ENCODE measurements around the gene HIPK1.

HIPK1 gene

DNA sequence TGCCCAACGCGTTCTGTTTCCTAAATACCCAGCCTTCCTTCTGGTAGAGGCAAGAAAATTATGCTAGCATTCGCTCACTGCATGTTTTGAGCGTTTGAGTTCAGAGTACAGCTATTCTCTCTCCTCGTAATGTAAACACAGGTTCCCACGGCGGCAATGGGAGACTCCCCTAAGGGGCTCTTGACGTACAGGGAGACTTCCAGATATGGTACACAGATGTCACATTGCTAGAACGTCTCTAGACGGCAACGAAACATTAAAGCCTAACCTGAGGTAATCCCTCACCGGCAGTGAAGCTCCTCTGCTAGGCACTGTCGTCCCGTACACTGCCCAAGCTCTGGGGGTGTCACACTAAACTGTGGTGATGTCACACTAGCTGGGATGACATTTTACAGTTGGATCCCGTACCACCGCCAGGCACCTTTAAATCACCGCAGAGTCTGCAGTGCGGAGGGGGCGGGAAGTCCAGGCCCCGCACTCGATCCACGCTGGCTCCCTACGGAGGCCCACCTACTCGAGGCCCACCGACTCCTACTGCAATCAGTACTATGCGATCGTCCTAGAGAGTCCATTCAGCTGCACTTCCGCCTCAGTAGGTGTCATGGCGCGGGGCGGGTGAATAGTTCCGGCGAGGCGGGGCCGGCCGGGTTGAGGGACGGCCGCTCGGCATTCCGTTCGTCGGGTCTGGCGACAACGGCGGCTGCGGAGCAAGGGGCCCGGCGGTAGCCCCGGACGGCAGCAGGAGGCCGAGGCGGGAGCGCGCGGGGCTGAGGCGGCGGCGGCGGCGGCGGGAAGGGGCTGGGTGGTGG, at the start of gene HIPK1:
Gene HIPK1 (plus strand): TSS at position 384 of the 809 bp plus-strand sequence.
- DNase-seq = peak; percentile 71

DNA sequence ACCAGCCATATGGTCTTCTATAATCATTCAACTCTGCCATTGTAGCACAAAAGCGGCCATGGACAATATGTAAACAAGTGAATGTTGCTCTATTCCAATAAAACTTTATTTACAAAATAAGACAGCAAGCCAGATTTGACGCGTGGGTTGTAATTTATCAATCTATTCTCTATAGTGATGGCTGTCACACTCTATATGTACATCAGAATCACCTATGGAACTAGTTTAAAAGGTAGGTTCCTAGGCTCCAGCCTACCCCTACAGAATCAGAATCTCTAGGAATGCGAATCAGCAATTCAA, 49.4 kb upstream of the HIPK1 start:
- DNase-seq = no peak

DNA sequence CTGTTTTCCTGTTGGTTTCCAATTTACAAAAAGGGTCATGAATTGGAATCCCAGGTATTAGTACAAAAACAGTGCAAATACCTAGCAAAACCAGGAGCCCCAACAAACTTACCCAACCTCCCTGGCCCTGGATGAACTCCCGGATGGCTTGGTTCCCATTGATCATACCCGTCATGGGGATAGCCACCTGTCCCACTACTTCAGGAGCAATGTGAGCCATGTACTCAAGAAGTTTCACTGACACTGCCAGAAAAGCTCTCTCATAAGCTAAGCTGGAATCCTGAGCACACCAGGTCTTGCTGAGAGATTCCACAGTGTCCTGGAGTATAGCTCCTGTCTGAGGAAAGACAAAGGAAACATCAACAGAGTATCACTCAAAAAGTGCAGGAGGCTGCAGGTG, 47.5 kb upstream of the HIPK1 start:
- DNase-seq = no peak

DNA sequence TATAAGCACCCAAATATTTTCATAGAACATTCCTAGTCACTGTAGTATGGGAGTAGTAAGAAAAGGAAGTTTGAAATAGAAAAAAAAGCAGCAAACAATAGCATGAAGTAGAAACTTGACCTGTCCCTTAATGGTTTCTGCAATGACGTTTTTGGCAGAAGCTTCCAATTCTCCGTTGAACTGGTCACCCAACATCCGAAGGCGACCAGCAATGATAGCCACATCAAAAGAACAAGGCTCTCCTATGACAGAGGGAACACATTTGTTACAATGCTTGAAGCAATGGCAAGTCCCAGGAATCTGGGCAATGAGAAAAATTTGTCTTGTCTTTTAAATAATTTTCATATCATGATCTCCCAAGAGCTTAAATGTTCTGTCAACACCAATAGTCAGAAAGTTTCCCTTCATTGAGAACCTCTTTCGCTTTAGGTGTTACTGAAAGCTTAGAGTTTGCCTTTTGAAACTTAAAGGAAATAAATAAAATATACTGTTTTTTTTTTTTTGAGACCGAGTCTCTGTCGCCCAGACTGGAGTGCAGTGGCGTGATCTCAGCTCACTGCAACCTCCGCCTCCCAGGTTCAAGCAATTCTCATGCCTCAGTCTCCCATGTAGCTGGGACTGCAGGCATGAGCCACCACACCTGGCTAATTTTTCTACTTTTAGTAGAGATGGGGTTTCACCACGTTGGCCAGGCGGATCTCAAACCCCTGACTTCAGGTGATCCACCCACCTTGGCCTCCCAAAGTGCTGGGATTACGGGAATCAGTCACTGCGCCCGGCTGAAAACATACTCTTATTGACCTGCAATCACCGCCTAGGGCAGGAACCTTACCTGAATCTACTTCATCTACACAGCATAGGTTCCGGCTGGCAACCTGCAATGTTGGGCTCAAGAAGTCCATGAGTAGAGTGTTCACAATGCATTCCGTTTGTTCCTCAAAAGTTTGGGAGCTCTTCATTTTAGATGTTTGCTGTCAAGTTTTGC, 42.4 kb upstream of the HIPK1 start:
- no peak for DNase-seq

DNA sequence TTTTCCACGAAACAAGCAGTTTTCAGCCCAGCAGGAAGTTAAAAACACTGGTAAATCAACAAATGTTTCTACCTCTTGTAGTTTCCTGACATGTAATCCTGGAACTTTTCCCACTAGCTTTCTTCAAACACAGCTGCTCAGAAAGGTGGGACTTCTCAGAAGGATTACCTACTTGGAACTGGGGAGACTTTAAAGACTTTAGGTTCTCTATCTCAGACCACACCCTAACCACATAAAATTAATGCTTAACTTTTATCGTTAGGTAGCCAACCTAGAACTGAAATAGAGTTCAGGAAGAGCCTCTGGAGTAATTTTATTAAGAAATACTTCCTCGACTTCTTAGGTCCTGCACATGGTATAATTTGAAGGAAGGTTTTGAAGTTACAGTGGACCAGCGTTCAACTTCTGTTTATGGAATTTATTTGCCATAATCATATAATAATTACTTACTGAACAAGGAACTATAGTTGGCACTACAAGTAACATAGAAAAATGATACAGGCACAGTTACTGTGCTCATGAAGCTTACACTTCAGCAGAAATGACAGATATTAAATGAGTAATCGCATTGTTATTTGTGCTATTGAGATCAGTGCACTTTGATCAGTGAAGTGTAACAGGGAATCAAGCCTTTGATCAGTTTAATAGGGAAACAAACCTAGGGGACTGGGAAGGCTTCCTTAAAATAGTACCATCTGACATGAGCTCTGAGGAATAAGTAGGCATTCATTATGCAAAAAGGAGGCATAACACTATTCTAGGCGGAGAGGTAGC, 41.5 kb upstream of the HIPK1 start, which contains the start of gene BCL2L15:
Gene BCL2L15 (minus strand): TSS at position 180 of the 774 bp plus-strand sequence. CDS start 206 bp downstream, outside the sequence.
- DNase-seq = no peak

DNA sequence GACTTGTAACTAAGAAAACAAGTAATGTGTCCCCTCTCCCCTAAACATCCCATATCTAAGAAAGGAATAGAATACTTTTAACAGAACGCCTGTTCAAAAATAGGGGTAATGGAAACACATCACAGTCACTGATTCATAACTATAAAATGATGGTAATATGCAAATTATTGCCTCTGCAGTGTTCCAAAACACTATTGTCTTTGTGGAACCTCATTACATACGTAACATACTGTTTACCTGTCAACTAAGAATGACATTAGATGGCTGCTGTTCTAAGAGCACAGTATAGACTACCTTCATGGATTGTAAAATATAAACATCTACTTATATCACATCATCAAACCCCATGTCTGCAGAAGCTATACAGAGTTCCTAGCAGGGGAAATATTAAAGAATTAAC, 38.3 kb upstream of the HIPK1 start:
- DNase-seq = no peak

DNA sequence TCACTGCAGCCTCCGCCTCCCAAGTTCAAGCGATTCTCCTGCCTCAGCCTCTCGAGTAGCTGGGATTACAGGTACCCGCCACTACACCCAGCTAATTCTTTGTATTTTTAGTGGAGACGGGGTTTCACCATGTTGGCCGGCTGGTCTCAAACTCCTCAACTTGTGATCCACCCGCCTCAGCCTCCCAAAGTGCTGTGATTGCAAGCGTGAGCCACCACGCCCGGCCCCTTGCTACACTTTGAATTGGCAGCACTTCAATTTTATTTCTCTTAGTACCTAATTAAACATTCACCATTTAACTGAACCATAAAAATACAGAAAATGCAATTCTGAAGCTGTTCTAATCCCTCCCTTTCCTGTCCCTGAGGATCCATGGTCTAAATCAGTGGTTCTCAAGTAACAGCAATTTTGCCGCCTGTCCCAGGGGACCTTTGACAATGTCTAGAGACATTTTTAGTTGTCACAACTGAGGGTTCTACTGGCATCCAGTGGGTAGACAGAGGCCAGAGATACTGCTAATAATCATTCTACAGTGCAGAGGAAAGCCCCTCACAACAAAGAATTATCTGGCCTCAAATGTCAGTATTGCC, 37.4 kb upstream of the HIPK1 start:
- DNase-seq = no peak

DNA sequence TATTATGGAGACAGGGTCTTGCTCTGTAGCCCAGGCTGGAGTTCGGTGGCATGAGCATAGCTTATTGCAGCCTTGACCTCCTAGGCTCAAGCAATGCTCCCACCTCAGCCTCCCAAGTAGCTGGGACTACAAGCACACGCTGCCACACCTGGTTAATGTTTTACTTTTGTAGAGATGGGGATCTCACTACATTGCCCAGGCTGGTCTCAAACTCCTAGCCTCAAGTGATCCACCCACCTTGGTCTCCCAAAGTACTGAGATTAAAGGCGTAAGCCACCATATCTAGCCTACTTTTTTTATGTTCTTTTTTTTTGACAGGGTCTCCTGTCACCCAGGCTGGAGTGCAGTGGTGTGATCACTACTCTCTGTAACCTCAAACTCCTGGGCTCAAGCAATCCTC, 35.9 kb upstream of the HIPK1 start:
- DNase-seq = no peak

DNA sequence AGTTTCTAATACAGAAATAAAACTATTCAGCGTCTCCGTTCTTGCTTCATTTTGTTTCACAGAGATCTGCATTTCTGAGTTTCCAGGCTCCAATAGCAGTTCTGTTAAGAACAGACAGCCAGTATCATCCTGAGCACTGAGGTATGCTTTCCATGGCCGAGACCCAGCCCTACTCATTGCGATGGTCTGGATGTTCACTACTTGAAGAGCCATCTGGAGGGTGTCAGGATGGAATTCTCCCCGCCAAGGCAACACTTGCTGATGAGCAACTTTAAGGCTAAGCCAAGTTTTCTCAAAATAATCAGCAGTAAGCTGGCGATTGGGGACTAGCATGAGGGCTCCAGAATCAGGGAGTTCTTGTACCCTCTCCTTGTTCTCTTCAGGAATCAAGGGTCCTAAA, 34.0 kb upstream of the HIPK1 start:
- DNase-seq = no peak

DNA sequence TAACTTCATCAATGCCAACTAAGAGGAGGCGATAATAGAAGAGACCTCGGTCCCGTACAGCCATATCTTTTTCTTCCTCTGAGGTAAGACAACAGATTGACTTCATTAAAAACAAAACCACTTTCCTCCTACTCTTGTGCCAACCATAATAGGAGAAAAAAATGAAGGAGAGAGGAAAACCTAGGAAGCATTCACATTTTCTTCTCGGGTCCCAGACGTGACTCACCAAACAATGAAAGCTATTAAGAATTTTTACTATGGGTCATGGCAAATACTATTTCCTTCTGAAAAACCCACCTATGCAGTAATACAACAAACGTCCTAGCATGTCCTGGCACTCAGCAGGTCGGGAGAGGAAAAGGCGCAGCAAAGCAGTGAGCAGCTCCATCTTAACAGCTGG, 33.2 kb upstream of the HIPK1 start:
- no peak for DNase-seq

DNA sequence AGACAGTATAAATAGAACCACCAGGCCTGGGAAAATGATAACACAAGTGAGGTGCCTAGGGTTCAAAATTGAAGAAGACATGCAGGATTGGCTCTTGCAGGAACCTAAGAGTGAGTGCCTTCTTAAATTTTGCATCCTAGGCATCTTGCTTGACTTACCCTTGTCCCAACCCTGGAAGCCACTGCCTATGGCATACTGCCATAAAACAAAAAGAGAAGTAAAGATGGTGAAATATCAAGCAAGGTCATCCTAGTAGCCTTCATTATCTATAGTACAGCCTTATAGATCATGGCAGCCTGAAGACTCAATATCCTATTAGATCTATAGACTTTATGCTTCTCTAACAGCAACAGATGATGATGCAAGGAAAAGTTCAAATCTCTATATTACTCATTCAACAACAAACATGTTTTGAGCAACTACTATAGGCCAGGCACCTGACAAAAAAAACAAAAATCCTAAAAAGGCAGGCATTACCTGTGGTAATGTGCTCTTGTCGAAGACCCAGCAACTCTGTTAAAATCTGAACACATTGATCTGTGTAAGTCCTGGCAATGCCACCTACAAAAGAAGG, 30.8 kb upstream of the HIPK1 start:
- no peak for DNase-seq

DNA sequence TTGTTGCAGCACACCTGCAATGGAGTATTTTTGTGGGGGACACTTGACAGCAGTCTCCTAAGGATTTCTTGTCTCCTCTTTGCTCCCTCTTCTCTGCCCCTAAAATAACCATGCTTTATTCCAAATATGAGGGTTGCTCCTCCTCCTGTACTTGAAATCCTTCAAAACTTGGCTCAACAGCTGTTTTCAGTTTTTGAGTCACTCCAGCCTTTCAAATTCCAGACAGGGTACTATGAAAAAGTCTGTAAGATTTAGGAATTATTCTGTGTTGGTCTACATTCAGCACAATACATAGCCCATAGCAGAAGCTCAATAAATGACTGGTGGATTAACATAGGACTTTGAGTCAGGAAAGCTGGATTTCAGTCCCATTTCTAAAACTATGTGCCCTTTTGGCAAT, 30.0 kb upstream of the HIPK1 start:
- DNase-seq = no peak

DNA sequence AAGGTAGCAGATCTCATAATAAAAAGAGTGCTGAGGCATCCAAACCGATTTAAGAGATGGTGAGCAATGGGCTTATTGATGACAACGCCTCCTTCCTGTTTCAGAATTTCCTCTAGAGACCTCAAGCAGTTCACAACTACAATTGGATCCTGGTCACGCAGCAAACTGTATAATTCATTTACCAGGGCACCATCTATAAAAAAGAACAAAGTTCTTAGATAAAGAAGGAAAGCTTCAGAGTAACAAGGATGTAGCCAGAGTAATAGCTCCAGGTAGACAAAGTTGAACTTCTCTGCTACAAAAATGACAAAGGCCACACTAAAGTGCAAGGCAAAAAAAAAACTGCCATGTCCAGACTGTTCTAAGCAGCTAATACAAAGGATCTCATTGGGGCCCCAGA, 27.9 kb upstream of the HIPK1 start:
- no peak for DNase-seq

DNA sequence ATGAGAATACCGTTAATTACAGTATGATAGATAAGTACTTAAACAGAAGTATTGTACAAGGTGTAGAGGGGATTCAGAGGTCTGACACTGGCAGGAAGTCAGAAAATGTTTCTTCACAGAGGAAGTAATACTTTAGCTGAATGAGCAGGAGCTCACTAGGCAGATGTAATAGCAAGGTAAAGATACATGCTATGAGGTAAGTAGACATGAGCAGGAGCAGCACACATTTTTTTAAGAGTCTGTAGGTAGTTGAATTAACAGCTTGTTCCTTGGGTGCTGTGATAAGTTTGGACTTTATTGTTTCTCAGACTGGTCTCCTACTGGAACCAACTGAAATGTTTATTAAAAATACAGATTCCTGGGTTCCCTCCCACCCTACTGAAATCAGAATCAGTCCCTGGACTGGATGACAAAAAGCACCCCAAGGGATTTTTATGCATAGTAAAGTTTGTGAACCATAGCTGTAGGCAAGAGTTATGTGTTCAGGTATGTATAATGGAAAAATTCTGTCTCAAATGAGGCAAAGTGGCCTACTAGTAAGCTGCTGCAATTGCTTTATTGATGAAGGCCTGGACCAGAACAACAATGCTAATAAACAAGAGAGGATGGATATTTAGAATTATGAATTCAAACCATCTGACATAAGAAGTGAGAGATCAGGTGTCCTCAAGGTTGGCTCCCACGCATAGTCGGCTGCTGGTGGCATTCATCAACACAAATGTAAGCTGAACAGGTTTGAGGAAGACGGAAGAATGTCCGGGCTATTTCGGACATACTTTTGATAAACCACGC, 25.4 kb upstream of the HIPK1 start:
- DNase-seq = no peak

DNA sequence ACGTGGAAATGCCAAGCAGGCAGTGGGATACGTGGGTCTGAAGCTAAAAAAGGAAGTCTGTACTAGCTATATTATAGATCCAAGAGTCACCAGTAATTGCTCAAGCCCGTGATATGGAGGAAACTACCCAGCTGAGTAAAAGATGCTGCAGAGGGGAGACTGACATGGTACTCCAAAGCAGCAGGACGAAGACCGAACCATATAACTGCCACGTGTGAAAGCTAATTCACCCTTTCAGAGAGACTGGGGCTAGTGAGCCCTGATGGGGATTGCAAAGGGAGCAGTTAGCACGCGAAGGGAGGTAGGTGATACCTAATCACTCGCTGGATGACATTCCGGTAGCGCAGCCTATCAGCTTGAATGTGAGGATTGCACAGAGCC, 24.8 kb upstream of the HIPK1 start:
- no peak for DNase-seq

DNA sequence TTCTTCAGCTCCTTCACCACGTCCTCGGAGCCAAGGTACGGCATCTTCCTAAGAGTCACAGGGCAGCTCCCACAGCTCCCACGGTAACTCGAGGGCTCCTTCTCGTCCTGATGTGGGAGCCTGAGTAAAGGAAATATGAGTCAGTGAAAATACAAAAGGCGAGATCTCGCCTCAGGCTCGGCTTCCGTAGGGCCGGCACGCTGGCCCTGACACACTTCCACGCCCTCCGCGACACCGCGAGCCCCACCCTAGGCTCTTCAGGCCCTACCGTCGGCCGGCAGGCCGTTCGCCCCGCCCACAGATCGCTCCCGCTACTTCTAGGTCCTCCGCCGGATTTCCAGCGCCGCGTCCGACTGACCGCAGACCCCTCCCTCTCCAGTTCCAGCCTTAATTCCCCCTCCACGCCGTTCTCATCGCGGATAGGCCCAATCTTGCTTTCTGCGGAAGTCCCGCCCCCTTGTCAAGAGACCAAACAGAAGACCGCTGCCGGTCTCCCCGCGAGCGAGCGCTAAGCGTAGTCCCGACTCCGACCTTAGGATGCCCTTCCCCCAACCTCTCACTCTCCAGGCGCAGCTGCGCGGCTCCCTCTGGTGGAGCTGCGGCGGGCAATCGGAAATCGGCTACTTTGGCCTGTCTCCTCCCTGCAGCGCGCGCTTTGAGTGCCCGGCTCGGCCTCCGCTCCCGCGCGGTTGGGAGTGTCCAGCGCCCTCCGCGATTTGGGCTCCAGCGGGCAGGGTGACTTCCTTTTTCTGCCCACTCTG, 24.3 kb upstream of the HIPK1 start, which contains the start of the genes AP4B1 and DCLRE1B:
Gene AP4B1 (minus strand): TSS at position 126 of the 761 bp plus-strand sequence. CDS start 82 bp downstream, at position 44.
Gene DCLRE1B (plus strand): TSS at position 653 of the 761 bp plus-strand sequence. CDS start 261 bp downstream, outside the sequence.
- peak; percentile 98 for DNase-seq

DNA sequence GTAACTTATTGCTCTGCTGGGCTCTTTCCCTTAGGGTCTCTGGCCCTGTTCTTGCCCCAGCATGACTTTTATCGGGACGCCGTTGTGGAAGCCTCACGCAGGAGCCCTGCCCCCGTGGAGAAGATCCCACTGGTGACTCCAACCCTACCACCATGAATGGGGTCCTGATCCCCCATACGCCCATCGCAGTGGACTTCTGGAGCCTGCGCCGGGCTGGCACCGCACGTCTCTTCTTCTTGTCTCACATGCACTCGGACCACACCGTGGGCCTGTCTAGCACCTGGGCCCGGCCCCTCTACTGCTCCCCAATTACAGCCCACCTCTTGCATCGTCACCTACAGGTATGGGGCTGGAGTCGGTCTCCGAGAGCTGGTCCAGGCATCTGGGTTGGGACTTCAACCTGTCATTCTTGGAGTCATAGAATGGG, 23.7 kb upstream of the HIPK1 start:
- DNase-seq = no peak

DNA sequence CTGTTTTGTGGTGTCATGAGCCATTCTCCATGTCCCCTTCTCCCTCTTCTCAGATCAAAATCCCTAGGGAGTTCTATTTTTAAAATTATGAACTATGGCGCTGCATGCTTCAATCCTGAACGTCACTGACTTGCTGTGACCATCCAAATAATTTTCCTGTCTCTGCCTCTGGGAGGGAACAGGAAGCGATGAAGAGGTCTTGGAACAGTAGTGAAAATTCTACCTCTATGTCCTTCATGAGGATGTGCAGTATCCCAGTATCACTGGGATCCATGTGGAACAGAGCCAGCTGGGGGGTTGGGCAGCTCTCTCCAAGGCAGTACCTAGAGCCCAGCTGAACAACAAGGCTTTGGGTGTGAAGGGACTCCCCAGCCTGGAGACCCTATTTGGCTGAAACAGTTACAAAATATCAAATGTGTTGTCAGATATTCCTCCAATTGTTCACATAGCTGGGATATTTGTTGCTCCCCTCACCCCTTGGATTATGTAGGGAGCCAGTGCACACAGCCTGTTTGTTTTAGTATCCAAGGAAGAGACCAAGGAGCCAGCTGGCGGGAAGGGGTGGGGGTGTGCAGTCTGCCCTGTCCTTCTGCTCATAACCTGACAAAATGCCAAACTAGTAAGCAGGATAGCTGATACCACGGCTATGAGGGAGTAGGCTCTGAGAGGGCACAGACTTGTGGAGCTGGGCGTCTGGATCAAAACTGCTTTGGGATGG, 16.4 kb upstream of the HIPK1 start:
- peak; percentile 97 for DNase-seq

DNA sequence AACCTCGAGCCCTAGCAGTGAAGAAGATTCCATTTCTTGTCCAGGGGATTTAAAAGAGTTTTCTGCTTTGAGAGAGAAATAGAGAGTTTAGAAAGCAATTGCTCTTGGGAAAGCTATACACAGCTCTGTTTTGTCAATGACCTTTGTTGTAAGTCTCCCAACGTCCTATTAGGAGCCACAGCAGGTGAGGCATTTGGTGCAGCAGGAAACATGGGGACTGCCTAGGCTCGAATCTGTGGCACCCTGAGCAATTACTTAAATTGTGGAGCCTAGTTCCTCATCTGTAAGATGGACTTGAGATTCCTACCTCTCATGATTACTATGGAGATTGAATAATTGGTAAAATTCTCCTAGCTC, 15.8 kb upstream of the HIPK1 start:
- no peak for DNase-seq
